PC-9 (cell line): ENCODE results near the gene SLC22A3.

Experiments
- CTCF ChIP-seq: fragments of 200-600 bp; sonication (generic); conservative IDR thresholded peaks from 2 replicates; pipeline ENCODE4 v1.6.1; 2017; ENCODE audit warnings: mixed run types, antibody characterized with exemption, mild to moderate bottlenecking, moderate library complexity
- EZH2 ChIP-seq: fragments of 200-600 bp; sonication (generic); IDR thresholded peaks from 2 replicates; pipeline ENCODE4 v1.8.0; 2017; ENCODE audit warnings: antibody characterized with exemption, low read depth

GRCh38 chr6:160305926-160306713 is 42.1 kb upstream of the SLC22A3 start:
- TF ChIP-seq CTCF (no peak), EZH2 (no peak)
